ENCODE results near the gene DZIP1.

The DZIP1 gene

GRCh38 chr13:95652244-95652764 is 7.8 kb upstream of the DZIP1 start:
- TF ChIP-seq TAF1 (IDR thresholded peaks at IDR 0.05; ENCODE audit: low read depth) (no peak), RAD21 (IDR thresholded peaks at IDR 0.05; ENCODE audit: low read depth) (no peak), MAX (IDR thresholded peaks at IDR 0.05) (no peak), EP300 (IDR thresholded peaks at IDR 0.05; ENCODE audit: borderline replicate concordance) (no peak), NFIC (IDR thresholded peaks at IDR 0.05) (no peak), CEBPB (IDR thresholded peaks at IDR 0.05) (no peak), YY1 (IDR thresholded peaks at IDR 0.05; ENCODE audit: low read depth) (no peak), FOXM1 (IDR thresholded peaks at IDR 0.05; ENCODE audit: borderline replicate concordance, low read depth) (no peak), TEAD4 (IDR thresholded peaks at IDR 0.05) (no peak), CREB1 (IDR thresholded peaks at IDR 0.05; ENCODE audit: low read depth) (no peak), EGR1 (IDR thresholded peaks at IDR 0.05) (no peak), TCF12 (IDR thresholded peaks at IDR 0.05; ENCODE audit: low read depth) (no peak), REST (IDR thresholded peaks at IDR 0.05; ENCODE audit: low read depth) (no peak), ZBTB7A (IDR thresholded peaks at IDR 0.05; ENCODE audit: low read depth) (no peak), USF1 (IDR thresholded peaks at IDR 0.05) (no peak)

- no peak for TF ChIP-seq CEBPB (IDR thresholded peaks at IDR 0.05)
- TF ChIP-seq RAD21 (IDR thresholded peaks at IDR 0.05; ENCODE audit: low read depth), result no peak
- TF ChIP-seq USF1 (IDR thresholded peaks at IDR 0.05), result no peak
- TF ChIP-seq EP300 (IDR thresholded peaks at IDR 0.05; ENCODE audit: borderline replicate concordance), result no peak
- TF ChIP-seq ZBTB7A (IDR thresholded peaks at IDR 0.05; ENCODE audit: low read depth), result no peak
- TF ChIP-seq FOXM1 (IDR thresholded peaks at IDR 0.05; ENCODE audit: borderline replicate concordance, low read depth), result no peak
- TF ChIP-seq TCF12 (IDR thresholded peaks at IDR 0.05; ENCODE audit: low read depth), result no peak
Measured at GRCh38 chr13:95650696-95651095, 6.2 kb upstream of the DZIP1 start.

GRCh38 chr13:95647321-95647720 is 2.8 kb upstream of the DZIP1 start:
- no peak for TF ChIP-seq MAX (IDR thresholded peaks at IDR 0.05)
- no peak for TF ChIP-seq YY1 (IDR thresholded peaks at IDR 0.05; ENCODE audit: low read depth)
- TF ChIP-seq ZBTB7A (IDR thresholded peaks at IDR 0.05; ENCODE audit: low read depth), result no peak
- TF ChIP-seq USF1 (IDR thresholded peaks at IDR 0.05), result no peak
- TF ChIP-seq NFIC (IDR thresholded peaks at IDR 0.05), result no peak
- TF ChIP-seq CEBPB (IDR thresholded peaks at IDR 0.05), result no peak
- TF ChIP-seq EP300 (IDR thresholded peaks at IDR 0.05; ENCODE audit: borderline replicate concordance), result no peak
- TF ChIP-seq REST (IDR thresholded peaks at IDR 0.05; ENCODE audit: low read depth), result no peak
- TF ChIP-seq TAF1 (IDR thresholded peaks at IDR 0.05; ENCODE audit: low read depth), result no peak
- no peak for TF ChIP-seq TEAD4 (IDR thresholded peaks at IDR 0.05)
- no peak for TF ChIP-seq FOXM1 (IDR thresholded peaks at IDR 0.05; ENCODE audit: borderline replicate concordance, low read depth)
- TF ChIP-seq RAD21 (IDR thresholded peaks at IDR 0.05; ENCODE audit: low read depth), result no peak
- no peak for TF ChIP-seq CREB1 (IDR thresholded peaks at IDR 0.05; ENCODE audit: low read depth)
- TF ChIP-seq EGR1 (IDR thresholded peaks at IDR 0.05), result no peak
- no peak for TF ChIP-seq TCF12 (IDR thresholded peaks at IDR 0.05; ENCODE audit: low read depth)

GRCh38 chr13:95643936-95644598 is 439 bp downstream of the DZIP1 start:
- no peak for TF ChIP-seq NFIC (IDR thresholded peaks at IDR 0.05)
- TF ChIP-seq REST (IDR thresholded peaks at IDR 0.05; ENCODE audit: low read depth), result no peak
- TF ChIP-seq FOXM1 (IDR thresholded peaks at IDR 0.05; ENCODE audit: borderline replicate concordance, low read depth), result no peak
- TF ChIP-seq EGR1 (IDR thresholded peaks at IDR 0.05), result no peak
- no peak for TF ChIP-seq CEBPB (IDR thresholded peaks at IDR 0.05)
- no peak for TF ChIP-seq MAX (IDR thresholded peaks at IDR 0.05)
